Activated CD8-positive, alpha-beta memory T cell treated with anti-CD3 and anti-CD28 coated beads for 4 hours (primary cell): ENCODE data around the gene UBXN11.
"Not testable (repeated sequence)": the region's sequence is repeated elsewhere in the genome, so short reads cannot be mapped to it uniquely, and the experiment has no call there.

Source experiments
- DNase-seq, 2 donors: peaks; one replicate each; pipeline ENCODE4 v3.0.0-alpha.2; 2020; ENCODE audit warnings: low read depth in 2 of 2

UBXN11 gene

GRCh38 chr1:26336477-26337205, 30.2 kb upstream of the UBXN11 start:
- peak; percentile 74 to 80 for DNase-seq

GRCh38 chr1:26335774-26336476, 29.5 kb upstream of the UBXN11 start:
- no peak for DNase-seq

GRCh38 chr1:26333312-26333711, 26.9 kb upstream of the UBXN11 start:
- DNase-seq, result not testable (repeated sequence)

- no peak for DNase-seq
These were observed 23.8 kb upstream of the UBXN11 start for GRCh38 chr1:26330276-26330675.

GRCh38 chr1:26329380-26329779, 22.9 kb upstream of the UBXN11 start:
- DNase-seq, result not testable (repeated sequence)

DNA sequence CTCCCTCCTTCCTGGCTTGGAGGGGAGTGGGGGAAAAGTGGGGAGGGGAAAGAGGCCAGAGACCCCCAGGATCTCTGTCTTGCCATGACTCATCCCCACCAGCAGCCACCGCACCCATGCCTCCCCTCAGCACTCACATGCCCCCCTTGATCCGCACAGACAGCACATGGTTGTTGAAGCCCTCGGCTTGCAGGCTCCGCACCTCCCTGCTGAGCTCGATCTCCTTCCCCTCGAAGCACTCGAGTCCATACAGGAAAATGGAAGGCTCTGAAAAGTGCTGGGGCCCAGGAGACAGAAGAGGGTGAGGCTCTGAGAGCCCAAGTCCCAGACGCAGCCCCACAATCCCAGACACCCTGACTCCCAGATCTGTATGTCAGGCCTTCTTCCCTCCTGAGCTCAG, 22.2 kb upstream of the UBXN11 start:
- DNase-seq, result no peak

- no peak for DNase-seq
These were observed 21.5 kb upstream of the UBXN11 start for GRCh38 chr1:26327956-26328362.

DNA sequence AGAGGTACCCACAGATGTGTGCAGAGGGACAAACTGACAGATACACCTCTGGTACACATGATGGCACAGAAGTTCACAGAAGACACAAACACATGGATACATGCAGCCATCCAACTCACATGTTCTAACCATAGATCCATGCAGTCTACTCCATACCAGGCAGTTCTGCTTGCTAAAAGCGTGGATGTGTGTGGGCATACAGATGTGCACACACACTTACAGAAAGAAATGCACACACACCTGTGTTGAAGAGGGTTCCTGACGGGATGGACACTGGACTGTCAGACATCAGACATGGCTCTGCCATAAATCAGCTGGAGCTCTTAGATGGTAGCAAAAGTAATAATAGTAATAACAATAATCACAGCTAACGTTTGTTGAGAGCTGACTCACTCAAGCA, 18.1 kb upstream of the UBXN11 start:
- DNase-seq, result no peak

GRCh38 chr1:26323382-26323781, 16.9 kb upstream of the UBXN11 start:
- no peak for DNase-seq

DNA sequence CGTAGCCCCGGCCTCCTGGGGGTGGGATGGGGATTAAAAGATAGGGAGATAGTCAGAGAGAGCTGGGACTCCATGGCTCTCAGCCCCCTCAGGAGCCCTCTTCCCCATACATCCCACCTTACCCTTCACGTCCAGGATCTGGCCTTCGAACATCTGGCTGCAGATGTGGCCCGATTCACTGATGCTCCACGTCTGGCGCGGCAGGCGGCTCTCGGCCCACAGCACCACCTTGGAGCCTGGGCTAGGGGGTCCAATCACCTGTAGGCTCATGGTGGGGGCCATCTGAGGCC, 15.6 kb upstream of the UBXN11 start:
- no peak for DNase-seq

DNA sequence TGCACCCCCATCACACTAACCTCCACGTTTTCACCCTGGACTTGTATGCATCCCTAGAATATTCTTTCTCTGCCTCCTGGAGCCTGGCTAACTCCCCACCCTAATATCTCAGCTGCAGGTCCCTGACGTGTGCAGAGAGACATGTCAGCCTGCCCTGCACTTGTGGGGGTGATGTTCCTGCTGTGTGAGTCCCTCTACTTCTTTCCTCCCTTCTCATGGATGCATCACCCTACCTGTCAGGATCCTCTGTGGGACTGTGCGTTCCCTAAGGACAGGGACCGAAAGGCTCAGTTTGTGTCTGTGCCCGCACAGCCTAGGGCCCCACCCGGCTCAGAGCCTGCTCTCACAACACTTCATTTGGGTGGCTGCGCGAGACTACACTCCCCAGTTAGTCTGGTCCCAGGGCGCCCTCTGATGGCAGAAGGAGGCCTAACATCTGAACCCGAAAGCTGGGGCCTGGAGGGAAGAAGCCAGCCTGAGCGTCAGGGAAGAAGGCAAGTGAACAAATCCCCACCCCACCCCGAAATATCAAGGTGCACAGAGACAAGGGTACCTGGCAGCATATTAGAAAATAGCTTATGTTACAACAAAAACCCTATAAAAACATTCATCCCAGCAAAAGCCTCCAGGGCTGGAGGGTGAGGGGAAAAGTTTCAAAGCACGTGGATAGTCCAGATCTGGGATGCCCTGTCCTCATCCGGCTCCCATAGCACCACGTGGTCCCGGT, 15.0 kb upstream of the UBXN11 start:
- peak; percentile 85 to 90 for DNase-seq

- no peak for DNase-seq
These were observed 14.5 kb upstream of the UBXN11 start for GRCh38 chr1:26320896-26321295.

- DNase-seq, result no peak
These were observed 12.1 kb upstream of the UBXN11 start for GRCh38 chr1:26318338-26319064.

DNA sequence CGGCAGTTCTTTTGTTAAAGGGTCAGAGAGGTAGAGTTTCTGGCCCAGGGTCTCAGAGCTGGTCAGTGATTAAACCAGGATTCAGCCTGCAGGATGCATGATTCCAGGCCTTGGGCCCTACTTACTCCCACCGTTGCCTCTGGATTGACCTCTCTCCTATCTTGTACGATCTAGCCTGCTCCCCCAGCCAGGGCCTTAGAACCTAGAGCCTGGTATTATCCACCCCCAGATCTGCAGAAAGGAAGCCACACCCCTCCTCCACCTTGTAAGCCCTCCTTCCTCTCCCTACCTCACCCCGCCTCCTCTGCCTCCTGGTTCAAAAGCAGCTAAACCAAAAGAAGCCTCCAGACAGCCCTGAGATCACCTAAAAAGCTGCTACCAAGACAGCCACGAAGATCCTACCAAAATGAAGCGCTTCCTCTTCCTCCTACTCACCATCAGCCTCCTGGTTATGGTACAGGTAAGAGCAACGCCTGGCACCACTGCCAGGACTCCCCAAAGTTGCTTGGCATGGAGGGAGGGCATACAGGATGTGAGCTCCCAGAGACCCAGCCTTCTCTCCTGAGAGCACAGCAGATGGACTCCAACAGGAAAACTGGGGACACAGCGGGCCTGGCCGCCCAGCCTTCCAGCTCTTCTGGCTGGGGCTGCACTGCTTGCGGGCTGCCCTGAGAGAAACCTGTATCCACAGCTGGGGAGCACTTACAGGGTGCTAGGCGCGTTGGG, 11.3 kb upstream of the UBXN11 start, which contains the start of gene CD52:
Gene CD52 (plus strand): TSS at position 347 of the 726 bp plus-strand sequence. CDS start 60 bp downstream, at position 407.
- peak; percentile 61 to 67 for DNase-seq

DNA sequence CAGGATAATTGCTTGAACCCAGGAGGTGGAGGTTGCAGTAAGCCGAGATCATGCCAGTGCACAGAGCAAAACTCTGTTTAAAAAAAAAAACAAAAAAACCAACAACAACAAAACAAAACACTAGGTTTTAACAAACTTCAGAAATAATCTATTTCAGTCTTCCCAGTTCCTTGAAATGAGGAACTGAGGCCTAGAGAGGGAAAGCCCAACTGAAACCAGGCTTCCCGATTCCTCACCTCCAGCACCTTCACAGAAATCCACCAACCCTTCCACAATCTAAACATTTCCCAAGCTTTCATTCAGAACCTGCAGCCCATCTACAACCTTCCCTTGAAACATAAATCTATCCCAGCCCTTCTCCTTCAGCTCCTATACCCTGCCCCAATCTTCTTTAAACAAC, 10.7 kb upstream of the UBXN11 start:
- no peak for DNase-seq

DNA sequence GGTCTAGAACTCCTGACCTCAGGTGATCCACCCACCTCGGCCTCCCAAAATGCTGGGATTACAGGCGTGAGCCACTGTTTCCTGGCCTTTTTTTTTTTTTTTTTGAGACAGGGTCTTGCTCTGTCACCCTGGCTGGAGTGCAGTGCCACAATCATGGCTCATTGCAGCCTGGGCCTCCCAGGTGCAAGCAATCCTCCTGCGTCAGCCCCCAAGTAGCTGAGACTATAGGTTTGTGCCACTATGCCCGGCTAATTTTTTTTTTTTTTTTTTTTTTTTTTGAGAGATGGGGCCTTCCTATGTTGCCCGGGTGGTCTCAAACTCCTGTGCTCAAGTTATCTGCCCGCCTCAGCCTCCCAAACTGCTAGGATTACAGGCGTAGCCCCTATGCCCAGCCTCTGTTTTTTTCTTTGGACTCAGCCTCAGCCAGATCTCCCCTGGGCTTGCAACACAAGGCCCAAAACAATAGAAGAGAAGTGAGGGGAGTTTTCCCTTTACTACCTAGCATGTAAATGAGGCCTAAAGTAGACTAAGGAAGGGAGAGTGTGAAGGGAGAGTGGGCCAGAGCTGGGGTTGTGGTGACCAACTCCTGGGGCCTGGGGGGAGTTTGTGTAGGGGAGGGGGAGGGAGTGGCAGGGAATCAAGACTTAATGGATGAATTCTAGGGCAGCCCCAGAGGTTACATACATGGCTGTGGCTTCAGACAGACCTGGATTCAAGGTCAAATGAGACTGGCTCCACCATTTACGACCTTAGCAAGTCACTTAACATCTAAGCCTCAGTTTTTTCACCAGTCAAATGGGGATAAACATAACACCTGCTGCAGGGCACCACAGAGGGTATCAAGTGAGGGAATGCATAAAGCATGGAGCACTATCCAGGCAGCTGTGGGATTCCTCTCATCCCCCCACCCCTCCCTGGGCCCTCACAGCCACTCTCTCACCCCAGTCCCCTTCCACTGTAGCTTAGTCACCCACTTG, 9.7 kb upstream of the UBXN11 start:
- no peak for DNase-seq

DNA sequence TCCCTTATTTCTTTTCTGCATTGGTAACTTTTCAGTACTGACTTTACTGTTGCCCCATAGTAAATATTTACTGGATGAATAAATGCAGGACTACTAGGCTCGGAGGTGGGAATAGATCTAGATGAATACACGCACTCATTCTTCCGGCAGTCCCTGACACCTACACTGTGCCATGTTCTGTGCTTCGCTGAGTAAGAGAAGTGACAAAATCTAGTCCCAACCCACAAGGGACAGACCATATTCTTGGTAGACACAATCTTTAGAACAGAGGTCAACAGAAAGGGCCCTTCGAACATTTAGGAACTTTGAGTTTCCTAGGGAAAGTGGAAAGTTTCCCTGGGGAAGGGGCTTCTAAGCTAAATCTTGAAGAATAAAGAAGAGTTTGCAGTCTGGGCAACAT, 8.1 kb upstream of the UBXN11 start:
- no peak for DNase-seq

DNA sequence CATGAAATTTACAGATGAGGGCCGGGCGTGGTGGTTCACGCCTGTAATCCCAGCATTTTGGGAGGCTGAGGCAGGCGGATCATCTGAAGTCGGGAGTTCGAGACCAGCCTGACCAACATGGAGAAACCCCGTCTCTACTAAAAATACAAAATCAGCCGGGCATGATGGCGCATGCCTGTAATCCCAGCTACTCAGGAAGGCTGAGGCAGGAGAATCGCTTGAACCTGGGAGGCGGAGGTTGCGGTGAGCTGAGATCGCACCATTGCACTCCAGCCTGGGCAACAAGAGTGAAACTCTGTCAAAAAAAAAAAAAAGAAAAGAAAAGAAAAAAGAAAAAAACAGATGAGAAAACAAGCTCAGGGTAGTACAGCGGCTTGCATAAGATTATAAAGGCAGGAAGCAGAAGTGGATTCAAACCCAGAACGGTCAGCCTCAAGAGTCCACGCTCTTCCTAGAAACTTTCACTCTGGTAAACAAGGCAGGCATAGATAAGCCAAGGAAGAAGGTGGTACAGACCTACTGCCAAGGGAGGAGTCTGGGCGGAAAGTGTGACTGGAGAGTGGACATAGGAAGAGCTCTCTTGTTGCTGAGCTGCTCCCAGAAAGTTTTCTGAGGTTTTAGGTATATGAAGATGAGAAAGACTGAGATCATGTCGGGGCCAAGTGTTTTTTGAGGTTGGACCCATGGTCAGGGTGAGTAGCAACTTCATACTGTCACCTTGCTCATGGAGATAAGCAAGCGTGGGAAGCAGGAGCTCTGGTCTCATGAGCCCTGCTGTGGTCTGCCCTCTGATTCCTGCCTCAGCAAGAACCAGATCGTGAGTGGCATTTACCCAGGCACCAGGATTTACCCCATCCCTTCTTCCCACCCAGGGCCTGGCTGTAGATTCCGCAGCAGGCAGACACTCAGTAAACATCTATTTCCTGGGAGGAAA, 1.8 kb upstream of the UBXN11 start:
- DNase-seq, result not testable (repeated sequence)

GRCh38 chr1:26307363-26307781, 936 bp upstream of the UBXN11 start:
- no peak for DNase-seq
